HepG2 (cell line): ENCODE measurements around the gene TUBB4A. TPM values are rescaled to one million over a fixed set of nuclear protein-coding genes. Genes with fewer than 3 reads are reported as not detected.

Experiments
- ADNP ChIP-seq: sonication (generic); formaldehyde crosslinking; IDR thresholded peaks from 2 replicates; pipeline ENCODE4 v1.4.0; 2020; ENCODE audit warnings: missing genetic modification reagents
- AGO2 ChIP-seq: fragments of 200-400 bp; formaldehyde crosslinking; optimal IDR thresholded peaks from 2 replicates; pipeline ENCODE3; 2017; ENCODE audit warnings: mild to moderate bottlenecking, low read depth, low read length, moderate library complexity
- CHD4 ChIP-seq: fragments of 200-600 bp; sonication (generic); IDR thresholded peaks from 2 replicates; pipeline ENCODE4 v1.7.0; 2017; ENCODE audit warnings: mild to moderate bottlenecking, low read length, borderline replicate concordance
- ETV6 ChIP-seq: sonication (generic); formaldehyde crosslinking; conservative IDR thresholded peaks from 2 replicates; pipeline ENCODE4 v1.4.0; 2020; ENCODE audit warnings: missing genetic modification reagents
- MED1 ChIP-seq: sonication (generic); formaldehyde crosslinking; IDR thresholded peaks from 2 replicates; pipeline ENCODE4 v1.4.0; 2020; ENCODE audit warnings: missing genetic modification reagents
- MEIS2 ChIP-seq: sonication (generic); formaldehyde crosslinking; IDR thresholded peaks from 2 replicates; pipeline ENCODE4 v1.9.0; 2021; ENCODE audit warnings: mild to moderate bottlenecking, missing genetic modification reagents
- NFATC3 ChIP-seq: sonication (generic); formaldehyde crosslinking; IDR thresholded peaks from 2 replicates; pipeline ENCODE4 v1.5.1; 2020; ENCODE audit warnings: mild to moderate bottlenecking, missing genetic modification reagents
- PLRG1 ChIP-seq: fragments of 450-650 bp; conservative IDR thresholded peaks from 2 replicates; pipeline ENCODE4 v1.6.1; 2016
- PTBP1 ChIP-seq: fragments of 200-400 bp; formaldehyde crosslinking; IDR thresholded peaks from 2 replicates; pipeline ENCODE4 v1.6.1; 2018; ENCODE audit warnings: low read length, low read depth; ENCODE audit not compliant: poor library complexity, severe bottlenecking
- ZBTB38 ChIP-seq: sonication (generic); formaldehyde crosslinking; IDR thresholded peaks from 2 replicates; pipeline ENCODE4 v1.5.1; 2020; ENCODE audit warnings: mild to moderate bottlenecking, missing genetic modification reagents
- ZNF138 ChIP-seq: sonication (generic); formaldehyde crosslinking; IDR thresholded peaks from 2 replicates; pipeline ENCODE4 v1.5.0; 2020; ENCODE audit warnings: mild to moderate bottlenecking, low read depth, missing genetic modification reagents
- ZNF205 ChIP-seq: IDR thresholded peaks from 2 replicates; pipeline ENCODE4 v1.6.1; 2018; ENCODE audit warnings: missing biosample characterization, missing genetic modification reagents
- ZNF207 ChIP-seq: fragments of 450-650 bp; IDR thresholded peaks from 2 replicates; pipeline ENCODE4 v1.6.1; 2016; ENCODE audit warnings: antibody characterized with exemption, borderline replicate concordance
- ZNF703 ChIP-seq: sonication (generic); formaldehyde crosslinking; IDR thresholded peaks from 2 replicates; pipeline ENCODE4 v1.5.1; 2020; ENCODE audit warnings: missing genetic modification reagents, mild to moderate bottlenecking, moderate library complexity, borderline replicate concordance
- ZSCAN21 ChIP-seq: sonication (generic); formaldehyde crosslinking; IDR thresholded peaks from 2 replicates; pipeline ENCODE4 v1.8.0; 2022; ENCODE audit warnings: mild to moderate bottlenecking, missing genetic modification reagents, moderate library complexity, borderline replicate concordance
- ZSCAN29 ChIP-seq: sonication (generic); formaldehyde crosslinking; conservative IDR thresholded peaks from 2 replicates; pipeline ENCODE4 v1.4.0; 2020; ENCODE audit warnings: mild to moderate bottlenecking, missing genetic modification reagents
- polyA plus RNA-seq, 8 experiments: library from polyadenylated mRNA; depleted of rRNA in 3 of 8; stranded (reverse) in 7 of 8; unstranded in 1 of 8; fragments of >200 nt; fragmentation: Illumina TruSeq in 4 of 8; extraction: Trizol in 4 of 8; gene quantifications; 2 replicates each; pipeline versions ENCODE4 v1.2.1 to v1.2.3, GENCODE V29; 2011 to 2016; ENCODE audit warnings: low read depth in 4 of 8, missing spikeins in 1 of 8, mixed read lengths in 1 of 8; ENCODE audit not compliant: insufficient read depth in 1 of 8
- total RNA-seq, 5 experiments: library from RNA; depleted of rRNA; stranded (reverse); fragments of >200 nt; fragmentation: Illumina TruSeq; extraction: Trizol; gene quantifications; 2 replicates each; pipeline ENCODE4 v1.2.3, GENCODE V29; 2016; ENCODE audit warnings: low read depth in 1 of 5
- TF ChIP-seq, protein P1 (sequence below): sonication (generic); formaldehyde crosslinking; IDR thresholded peaks from 2 replicates; pipeline ENCODE4 v1.4.0; 2020; ENCODE audit warnings: missing genetic modification reagents
- TF ChIP-seq, protein P2 (sequence below): sonication (generic); formaldehyde crosslinking; IDR thresholded peaks from 2 replicates; pipeline ENCODE4 v1.5.0; 2020; ENCODE audit warnings: missing genetic modification reagents, mild to moderate bottlenecking, borderline replicate concordance
- TF ChIP-seq, protein P3 (sequence below): sonication (generic); formaldehyde crosslinking; IDR thresholded peaks from 2 replicates; pipeline ENCODE4 v1.4.0; 2020; ENCODE audit warnings: mild to moderate bottlenecking, missing genetic modification reagents
- TF ChIP-seq, protein P4 (sequence below): sonication (generic); formaldehyde crosslinking; IDR thresholded peaks from 2 replicates; pipeline ENCODE4 v1.8.0; 2022; ENCODE audit warnings: mild to moderate bottlenecking, missing genetic modification reagents, moderate library complexity

TUBB4A gene
- total and polyA plus RNA-seq, 2 of the 13 experiments (the other 11 are each of a cell fraction or from before 2014, with no cell fraction given): not detected

DNA sequence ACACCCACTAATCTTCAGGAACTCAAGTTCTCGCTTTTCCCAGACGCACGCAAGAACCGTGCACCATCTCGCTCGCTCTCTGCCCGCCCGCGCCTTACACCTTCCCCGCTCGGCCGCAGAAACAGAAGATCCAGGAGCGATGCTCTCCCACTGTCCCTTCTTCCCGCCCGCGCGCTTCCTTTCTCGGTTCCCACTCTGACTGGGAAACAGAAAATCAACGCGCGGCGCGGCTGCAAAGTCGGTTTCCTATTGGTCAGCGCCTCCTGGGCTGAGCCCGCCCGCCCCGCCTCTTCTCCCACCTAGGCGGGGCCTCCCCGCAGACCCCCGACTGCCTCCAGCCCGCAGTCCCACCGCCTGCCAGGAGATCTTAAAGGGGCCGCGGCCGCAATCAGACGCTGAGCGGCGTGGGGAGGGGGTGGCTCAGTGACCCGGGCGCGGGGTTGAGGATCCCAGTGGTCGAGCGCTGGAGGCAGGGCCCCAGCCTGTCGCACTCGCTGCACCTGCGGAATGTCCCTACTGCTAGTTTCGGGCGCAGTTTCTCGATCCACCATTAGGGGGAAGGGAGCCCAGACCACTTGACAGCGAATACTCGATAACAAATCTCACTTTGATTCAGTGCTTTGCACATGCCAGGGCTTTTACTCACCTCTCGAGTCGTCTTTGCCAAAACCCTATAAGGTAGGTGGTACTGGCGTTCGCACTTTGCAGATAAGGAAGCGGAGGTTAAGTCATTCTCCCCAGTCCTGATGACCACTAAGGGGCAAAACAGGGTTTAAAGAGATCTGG lies 41.8 kb downstream of the TUBB4A start (continued):
- TF ChIP-seq, protein P1, sequence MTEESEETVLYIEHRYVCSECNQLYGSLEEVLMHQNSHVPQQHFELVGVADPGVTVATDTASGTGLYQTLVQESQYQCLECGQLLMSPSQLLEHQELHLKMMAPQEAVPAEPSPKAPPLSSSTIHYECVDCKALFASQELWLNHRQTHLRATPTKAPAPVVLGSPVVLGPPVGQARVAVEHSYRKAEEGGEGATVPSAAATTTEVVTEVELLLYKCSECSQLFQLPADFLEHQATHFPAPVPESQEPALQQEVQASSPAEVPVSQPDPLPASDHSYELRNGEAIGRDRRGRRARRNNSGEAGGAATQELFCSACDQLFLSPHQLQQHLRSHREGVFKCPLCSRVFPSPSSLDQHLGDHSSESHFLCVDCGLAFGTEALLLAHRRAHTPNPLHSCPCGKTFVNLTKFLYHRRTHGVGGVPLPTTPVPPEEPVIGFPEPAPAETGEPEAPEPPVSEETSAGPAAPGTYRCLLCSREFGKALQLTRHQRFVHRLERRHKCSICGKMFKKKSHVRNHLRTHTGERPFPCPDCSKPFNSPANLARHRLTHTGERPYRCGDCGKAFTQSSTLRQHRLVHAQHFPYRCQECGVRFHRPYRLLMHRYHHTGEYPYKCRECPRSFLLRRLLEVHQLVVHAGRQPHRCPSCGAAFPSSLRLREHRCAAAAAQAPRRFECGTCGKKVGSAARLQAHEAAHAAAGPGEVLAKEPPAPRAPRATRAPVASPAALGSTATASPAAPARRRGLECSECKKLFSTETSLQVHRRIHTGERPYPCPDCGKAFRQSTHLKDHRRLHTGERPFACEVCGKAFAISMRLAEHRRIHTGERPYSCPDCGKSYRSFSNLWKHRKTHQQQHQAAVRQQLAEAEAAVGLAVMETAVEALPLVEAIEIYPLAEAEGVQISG (CRISPR knock-in tag): peak; percentile 61
- no peak for TF ChIP-seq PLRG1
- no peak for TF ChIP-seq AGO2
- no peak for TF ChIP-seq ZNF138 (CRISPR knock-in tag)
- TF ChIP-seq ZNF703 (CRISPR knock-in tag): no peak
- TF ChIP-seq NFATC3 (CRISPR knock-in tag): no peak
- TF ChIP-seq, protein P2, sequence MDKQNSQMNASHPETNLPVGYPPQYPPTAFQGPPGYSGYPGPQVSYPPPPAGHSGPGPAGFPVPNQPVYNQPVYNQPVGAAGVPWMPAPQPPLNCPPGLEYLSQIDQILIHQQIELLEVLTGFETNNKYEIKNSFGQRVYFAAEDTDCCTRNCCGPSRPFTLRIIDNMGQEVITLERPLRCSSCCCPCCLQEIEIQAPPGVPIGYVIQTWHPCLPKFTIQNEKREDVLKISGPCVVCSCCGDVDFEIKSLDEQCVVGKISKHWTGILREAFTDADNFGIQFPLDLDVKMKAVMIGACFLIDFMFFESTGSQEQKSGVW: no peak
- TF ChIP-seq PTBP1: peak; percentile 27
- TF ChIP-seq, protein P3, sequence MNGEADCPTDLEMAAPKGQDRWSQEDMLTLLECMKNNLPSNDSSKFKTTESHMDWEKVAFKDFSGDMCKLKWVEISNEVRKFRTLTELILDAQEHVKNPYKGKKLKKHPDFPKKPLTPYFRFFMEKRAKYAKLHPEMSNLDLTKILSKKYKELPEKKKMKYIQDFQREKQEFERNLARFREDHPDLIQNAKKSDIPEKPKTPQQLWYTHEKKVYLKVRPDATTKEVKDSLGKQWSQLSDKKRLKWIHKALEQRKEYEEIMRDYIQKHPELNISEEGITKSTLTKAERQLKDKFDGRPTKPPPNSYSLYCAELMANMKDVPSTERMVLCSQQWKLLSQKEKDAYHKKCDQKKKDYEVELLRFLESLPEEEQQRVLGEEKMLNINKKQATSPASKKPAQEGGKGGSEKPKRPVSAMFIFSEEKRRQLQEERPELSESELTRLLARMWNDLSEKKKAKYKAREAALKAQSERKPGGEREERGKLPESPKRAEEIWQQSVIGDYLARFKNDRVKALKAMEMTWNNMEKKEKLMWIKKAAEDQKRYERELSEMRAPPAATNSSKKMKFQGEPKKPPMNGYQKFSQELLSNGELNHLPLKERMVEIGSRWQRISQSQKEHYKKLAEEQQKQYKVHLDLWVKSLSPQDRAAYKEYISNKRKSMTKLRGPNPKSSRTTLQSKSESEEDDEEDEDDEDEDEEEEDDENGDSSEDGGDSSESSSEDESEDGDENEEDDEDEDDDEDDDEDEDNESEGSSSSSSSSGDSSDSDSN (CRISPR knock-in tag): peak; percentile 40; the same call in 1 of the 2 replicates
- TF ChIP-seq ETV6 (CRISPR knock-in tag): 0 out of 2 replicates have a peak, but pooled peaks have one; percentile 18
- no peak; the same call in 1 of the 2 replicates for TF ChIP-seq CHD4
- TF ChIP-seq ZSCAN21 (CRISPR knock-in tag): no peak
- TF ChIP-seq MEIS2: no peak; the same call in 1 of the 2 replicates
- TF ChIP-seq ZBTB38 (CRISPR knock-in tag): no peak
- TF ChIP-seq ADNP (CRISPR knock-in tag): no peak
- peak; percentile 77 for TF ChIP-seq ZSCAN29 (CRISPR knock-in tag)
- no peak for TF ChIP-seq ZNF205 (CRISPR knock-in tag)
- TF ChIP-seq, protein P4, sequence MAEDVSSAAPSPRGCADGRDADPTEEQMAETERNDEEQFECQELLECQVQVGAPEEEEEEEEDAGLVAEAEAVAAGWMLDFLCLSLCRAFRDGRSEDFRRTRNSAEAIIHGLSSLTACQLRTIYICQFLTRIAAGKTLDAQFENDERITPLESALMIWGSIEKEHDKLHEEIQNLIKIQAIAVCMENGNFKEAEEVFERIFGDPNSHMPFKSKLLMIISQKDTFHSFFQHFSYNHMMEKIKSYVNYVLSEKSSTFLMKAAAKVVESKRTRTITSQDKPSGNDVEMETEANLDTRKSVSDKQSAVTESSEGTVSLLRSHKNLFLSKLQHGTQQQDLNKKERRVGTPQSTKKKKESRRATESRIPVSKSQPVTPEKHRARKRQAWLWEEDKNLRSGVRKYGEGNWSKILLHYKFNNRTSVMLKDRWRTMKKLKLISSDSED (CRISPR knock-in tag): no peak
- TF ChIP-seq ZNF207: no peak
- TF ChIP-seq MED1 (CRISPR knock-in tag): peak; percentile 47; the same call in 1 of the 2 replicates
